Osteocyte (in vitro differentiated cells): Measurements from ENCODE around the gene SPACA6. TPM values are rescaled to one million over a fixed set of nuclear protein-coding genes. Genes with fewer than 3 reads are reported as not detected.
"Not testable (repeated sequence)": the region's sequence is repeated elsewhere in the genome, so short reads cannot be mapped to it uniquely, and the experiment has no call there.

Source experiments
- DNase-seq: peaks from one replicate; pipeline ENCODE4 v3.0.0; 2021; ENCODE audit warnings: mixed read lengths; ENCODE audit not compliant: unreplicated experiment; ENCODE audit errors: extremely low spot score
- H3K27ac Mint-ChIP-seq: one replicate; pipeline ENCODE4 v1.8.0; 2021; ENCODE audit warnings: mild to moderate bottlenecking, mixed read lengths; ENCODE audit not compliant: unreplicated experiment
- H3K27me3 Mint-ChIP-seq: one replicate; pipeline ENCODE4 v1.8.0; 2021; ENCODE audit warnings: mixed read lengths; ENCODE audit not compliant: unreplicated experiment
- H3K36me3 Mint-ChIP-seq: one replicate; pipeline ENCODE4 v1.8.0; 2021; ENCODE audit warnings: mixed read lengths; ENCODE audit not compliant: unreplicated experiment
- H3K4me1 Mint-ChIP-seq: one replicate; pipeline ENCODE4 v1.8.0; 2021; ENCODE audit warnings: mixed read lengths; ENCODE audit not compliant: unreplicated experiment
- H3K4me3 Mint-ChIP-seq: one replicate; pipeline ENCODE4 v1.8.0; 2021; ENCODE audit warnings: mild to moderate bottlenecking, moderate library complexity, mixed read lengths; ENCODE audit not compliant: unreplicated experiment
- H3K9me3 Mint-ChIP-seq: one replicate; pipeline ENCODE4 v1.8.0; 2021; ENCODE audit warnings: mixed read lengths; ENCODE audit not compliant: unreplicated experiment
- long read RNA-seq: library from polyadenylated mRNA; unstranded; transcript quantifications from one replicate; pipeline ENCODE4 v2.0.0, GENCODE V29; 2021
- total RNA-seq: library from RNA; stranded (reverse); gene quantifications from 2 replicates; pipeline ENCODE4 v1.2.1, GENCODE V29; 2021
- TF ChIP-seq, protein P1 (sequence below): fragments of 200-600 bp; sonication (generic); IDR thresholded peaks from 2 replicates; pipeline ENCODE4 v1.5.0; 2021; ENCODE audit warnings: antibody characterized with exemption, mild to moderate bottlenecking, moderate library complexity

The SPACA6 gene
- total RNA-seq = 32.2 and 36.9 TPM in 2 replicates
- long read RNA-seq, partial matches to known transcripts = 0 of 2 reads
- long read RNA-seq, other reads (novel, unspliced or antisense) = 2 of 2 reads

GRCh38 chr19:51693260-51693659, at the start of gene SPACA6:
Gene SPACA6, plus strand, starts transcription at chr19:51693330. Its CDS starts 197 bp downstream, at chr19:51693527.
- peaks cover 40% of the 10 kb centered on the region for H3K4me1 Mint-ChIP-seq
- H3K27ac Mint-ChIP-seq = peak within 1 kb of the TSS; percentile 61
- no peaks in the 10 kb centered on the region for H3K9me3 Mint-ChIP-seq
- TF ChIP-seq, protein P1, sequence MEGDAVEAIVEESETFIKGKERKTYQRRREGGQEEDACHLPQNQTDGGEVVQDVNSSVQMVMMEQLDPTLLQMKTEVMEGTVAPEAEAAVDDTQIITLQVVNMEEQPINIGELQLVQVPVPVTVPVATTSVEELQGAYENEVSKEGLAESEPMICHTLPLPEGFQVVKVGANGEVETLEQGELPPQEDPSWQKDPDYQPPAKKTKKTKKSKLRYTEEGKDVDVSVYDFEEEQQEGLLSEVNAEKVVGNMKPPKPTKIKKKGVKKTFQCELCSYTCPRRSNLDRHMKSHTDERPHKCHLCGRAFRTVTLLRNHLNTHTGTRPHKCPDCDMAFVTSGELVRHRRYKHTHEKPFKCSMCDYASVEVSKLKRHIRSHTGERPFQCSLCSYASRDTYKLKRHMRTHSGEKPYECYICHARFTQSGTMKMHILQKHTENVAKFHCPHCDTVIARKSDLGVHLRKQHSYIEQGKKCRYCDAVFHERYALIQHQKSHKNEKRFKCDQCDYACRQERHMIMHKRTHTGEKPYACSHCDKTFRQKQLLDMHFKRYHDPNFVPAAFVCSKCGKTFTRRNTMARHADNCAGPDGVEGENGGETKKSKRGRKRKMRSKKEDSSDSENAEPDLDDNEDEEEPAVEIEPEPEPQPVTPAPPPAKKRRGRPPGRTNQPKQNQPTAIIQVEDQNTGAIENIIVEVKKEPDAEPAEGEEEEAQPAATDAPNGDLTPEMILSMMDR = no peak
- H3K27me3 Mint-ChIP-seq = no peaks in the 10 kb centered on the region
- H3K4me3 Mint-ChIP-seq = peak within 1 kb of the TSS; percentile 92
- DNase-seq = peak; percentile 78
- peaks cover 40% of the 10 kb centered on the region for H3K36me3 Mint-ChIP-seq

DNA sequence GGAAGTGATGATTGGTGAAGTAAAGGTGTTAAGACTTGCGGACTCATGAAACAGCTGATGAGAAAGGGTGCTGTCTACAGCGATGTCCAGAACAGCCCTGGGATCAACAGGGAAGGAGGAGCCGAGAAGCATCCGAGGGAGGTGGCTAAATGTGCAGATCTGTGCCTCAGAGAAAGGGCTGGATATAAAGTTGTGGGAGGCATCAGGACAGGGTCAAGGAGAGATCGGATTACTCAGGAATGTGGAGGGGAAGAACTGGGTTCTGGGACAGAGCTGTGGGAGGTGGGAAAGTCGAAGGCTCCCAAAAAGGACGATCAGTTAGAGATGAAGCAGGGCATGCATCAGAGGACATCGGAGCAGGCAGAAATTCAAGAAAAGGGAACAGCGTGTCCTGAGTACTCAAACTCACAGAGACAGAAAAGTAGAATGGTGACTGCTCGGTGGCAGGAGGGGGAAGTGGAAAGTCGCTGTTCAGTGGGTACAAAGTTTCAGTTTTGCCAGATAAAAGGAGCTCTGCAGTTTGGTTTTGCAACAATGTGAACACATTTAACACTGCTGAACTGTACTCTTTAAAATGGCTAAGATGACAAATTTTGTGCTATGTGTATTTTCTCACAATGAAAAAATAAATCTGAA, 48.4 kb upstream of the SPACA6 start:
- Mint-ChIP-seq H3K4me3 (no peak overlapping the region), H3K36me3 (no peaks in the 10 kb centered on the region), H3K9me3 (no peaks in the 10 kb centered on the region), H3K4me1 (no peaks in the 10 kb centered on the region), H3K27ac (no peak overlapping the region), H3K27me3 (no peaks in the 10 kb centered on the region)
- DNase-seq = no peak
- TF ChIP-seq, protein P1 = no peak

DNA sequence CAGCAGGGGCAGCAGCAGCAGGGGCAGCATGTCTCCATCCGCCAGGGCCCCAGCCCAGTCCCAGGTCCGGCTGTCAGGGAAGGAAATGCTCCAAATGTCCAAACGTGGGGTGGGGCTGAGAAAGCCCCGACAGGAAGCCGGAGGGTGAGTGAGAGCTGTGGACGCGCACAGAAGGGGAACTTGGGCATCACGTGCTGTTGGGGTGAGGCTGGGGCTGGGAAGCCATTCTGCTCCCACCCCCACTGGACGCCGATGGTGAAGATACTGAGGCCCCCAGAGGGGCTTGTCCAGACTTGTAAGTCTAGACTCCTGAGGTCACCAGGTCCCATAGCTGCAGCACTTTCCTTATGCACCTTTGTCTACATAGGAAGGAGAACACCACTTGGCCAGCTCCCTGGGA, 46.4 kb upstream of the SPACA6 start, which contains the start of gene SIGLEC14:
TSS of gene SIGLEC14 (minus strand) at position 96 of the 400 bp plus-strand sequence. CDS start at position 30, 66 bp downstream.
- not testable (repeated sequence) for H3K27ac Mint-ChIP-seq, H3K9me3 Mint-ChIP-seq, H3K4me1 Mint-ChIP-seq, H3K36me3 Mint-ChIP-seq, DNase-seq, H3K27me3 Mint-ChIP-seq, H3K4me3 Mint-ChIP-seq

DNA sequence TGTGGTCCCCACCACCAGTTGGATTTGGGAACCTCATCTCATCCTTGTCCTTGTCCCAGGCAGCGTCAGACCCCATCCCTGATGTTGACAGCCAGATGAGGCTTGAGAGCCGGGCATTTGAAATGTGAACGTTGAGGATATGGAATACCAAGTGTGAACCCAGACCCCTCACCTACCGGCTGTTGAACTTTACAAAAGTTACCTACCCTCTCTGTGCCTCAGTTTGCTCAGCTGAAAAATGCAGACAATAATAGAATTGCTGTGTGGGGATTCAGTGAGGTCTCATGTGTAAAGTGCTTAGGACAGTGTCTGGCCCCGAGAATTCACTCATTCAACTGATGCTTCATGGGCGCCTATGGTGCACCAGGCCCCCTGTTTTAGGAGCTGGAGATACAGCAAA, 45.8 kb upstream of the SPACA6 start:
- H3K27ac Mint-ChIP-seq = no peak overlapping the region
- TF ChIP-seq, protein P1 = no peak
- H3K4me1 Mint-ChIP-seq = no peaks in the 10 kb centered on the region
- no peak overlapping the region for H3K4me3 Mint-ChIP-seq
- no peaks in the 10 kb centered on the region for H3K27me3 Mint-ChIP-seq
- no peaks in the 10 kb centered on the region for H3K36me3 Mint-ChIP-seq
- no peaks in the 10 kb centered on the region for H3K9me3 Mint-ChIP-seq
- DNase-seq = no peak

GRCh38 chr19:51651216-51651846, 41.8 kb upstream of the SPACA6 start:
- Mint-ChIP-seq H3K27ac (no peak overlapping the region), H3K4me1 (no peaks in the 10 kb centered on the region), H3K36me3 (no peaks in the 10 kb centered on the region), H3K27me3 (no peaks in the 10 kb centered on the region), H3K9me3 (no peaks in the 10 kb centered on the region), H3K4me3 (no peak overlapping the region)
- TF ChIP-seq, protein P1 = no peak
- no peak for DNase-seq
